Measurements from ENCODE around the gene CSMD2. TPM values are rescaled to one million over a fixed set of nuclear protein-coding genes. Genes with fewer than 3 reads are reported as not detected.
A peak's percentile ranks its signal among the peaks of the same experiment; 100 is the strongest.

Gene CSMD2
- total RNA-seq, 1 donor from 2014 or later, result 2.6 TPM

- H3K27me3 ChIP-seq, result peaks cover 56% of the 10 kb centered on the region
- H3F3A ChIP-seq (ENCODE audit: low read depth), result peaks cover 3% of the 10 kb centered on the region
- no peaks in the 10 kb centered on the region for H3K9me3 ChIP-seq (ENCODE audit: low read depth)
- Mint-ChIP-seq H3K27me3 (ENCODE audit: insufficient read depth, low read depth) (peaks cover 3% of the 10 kb centered on the region), H3K9me3 (peaks cover 2% of the 10 kb centered on the region), H3K4me3 (no peak overlapping the region), H3K27ac (no peak overlapping the region), H3K36me3 (no peaks in the 10 kb centered on the region), H3K4me1 (peaks cover 18% of the 10 kb centered on the region)
- H3K79me2 ChIP-seq (ENCODE audit: low read depth), result no peaks in the 10 kb centered on the region
- no peak for DNase-seq (ENCODE audit: low spot score)
- H3K36me3 ChIP-seq, result no peaks in the 10 kb centered on the region
- TF ChIP-seq CTCF (IDR thresholded peaks at IDR 0.05), result no peak
- TF ChIP-seq EZH2phosphoT487 (IDR thresholded peaks at IDR 0.05), result no peak
- TF ChIP-seq EZH2 (IDR thresholded peaks at IDR 0.05), result no peak
- H3K4me1 ChIP-seq, result no peaks in the 10 kb centered on the region
- no peak overlapping the region for H3K9ac ChIP-seq
- H3K4me3 ChIP-seq, result no peak overlapping the region
- no peak overlapping the region for H3K27ac ChIP-seq
- peaks cover 35% of the 10 kb centered on the region for H4K20me1 ChIP-seq (ENCODE audit: low read depth)
- H3K4me2 ChIP-seq, result no peak overlapping the region
- no peak overlapping the region for H2AFZ ChIP-seq (replicated peaks)
Observed at GRCh38 chr1:33878392-33878791, 286.6 kb downstream of the CSMD2 start.

- peaks cover 28% of the 10 kb centered on the region for H3K4me1 Mint-ChIP-seq
- Histone ChIP-seq H3K79me2 (ENCODE audit: low read depth) (no peaks in the 10 kb centered on the region), H3K27ac (no peak overlapping the region), H4K20me1 (ENCODE audit: low read depth) (peaks cover 46% of the 10 kb centered on the region), H3F3A (ENCODE audit: low read depth) (peaks cover 16% of the 10 kb centered on the region), H2AFZ (replicated peaks) (no peak overlapping the region), H3K4me2 (no peak overlapping the region), H3K9ac (no peak overlapping the region), H3K4me1 (peaks cover 7% of the 10 kb centered on the region), H3K36me3 (no peaks in the 10 kb centered on the region), H3K9me3 (ENCODE audit: low read depth) (no peaks in the 10 kb centered on the region), H3K4me3 (no peak overlapping the region), H3K27me3 (peaks cover 59% of the 10 kb centered on the region)
- H3K4me3 Mint-ChIP-seq, result no peak overlapping the region
- H3K27ac Mint-ChIP-seq, result no peak overlapping the region
- TF ChIP-seq EZH2 (IDR thresholded peaks at IDR 0.05) (no peak), CTCF (IDR thresholded peaks at IDR 0.05) (no peak), EZH2phosphoT487 (IDR thresholded peaks at IDR 0.05) (no peak)
- H3K9me3 Mint-ChIP-seq, result peaks cover 6% of the 10 kb centered on the region
- no peaks in the 10 kb centered on the region for H3K36me3 Mint-ChIP-seq
- DNase-seq (ENCODE audit: low spot score), result no peak
- H3K27me3 Mint-ChIP-seq (ENCODE audit: insufficient read depth, low read depth), result peaks cover 3% of the 10 kb centered on the region
Observed at GRCh38 chr1:33876970-33877650, 287.9 kb downstream of the CSMD2 start.

- Histone ChIP-seq H3K4me2 (no peak overlapping the region), H2AFZ (replicated peaks) (no peak overlapping the region), H3K79me2 (ENCODE audit: low read depth) (no peaks in the 10 kb centered on the region), H3K9ac (no peak overlapping the region), H3F3A (ENCODE audit: low read depth) (peaks cover 21% of the 10 kb centered on the region), H3K4me1 (peaks cover 10% of the 10 kb centered on the region), H3K9me3 (ENCODE audit: low read depth) (no peaks in the 10 kb centered on the region), H3K27ac (no peak overlapping the region), H4K20me1 (ENCODE audit: low read depth) (peaks cover 53% of the 10 kb centered on the region), H3K36me3 (no peaks in the 10 kb centered on the region), H3K4me3 (no peak overlapping the region), H3K27me3 (peaks cover 65% of the 10 kb centered on the region)
- Mint-ChIP-seq H3K27ac (no peak overlapping the region), H3K4me3 (no peak overlapping the region), H3K9me3 (peaks cover 10% of the 10 kb centered on the region), H3K27me3 (ENCODE audit: insufficient read depth, low read depth) (peaks cover 3% of the 10 kb centered on the region), H3K36me3 (no peaks in the 10 kb centered on the region), H3K4me1 (peaks cover 35% of the 10 kb centered on the region)
- TF ChIP-seq EZH2 (IDR thresholded peaks at IDR 0.05), result no peak
- TF ChIP-seq CTCF (IDR thresholded peaks at IDR 0.05), result peak; percentile 38
- no peak for DNase-seq (ENCODE audit: low spot score)
Observed at GRCh38 chr1:33875862-33876261, 289.2 kb downstream of the CSMD2 start.

Data from neural progenitor cell (in vitro differentiated cells).